MCF 10A (cell line): ENCODE data around the gene KIF24. TPM values are rescaled to one million over a fixed set of nuclear protein-coding genes. Genes with fewer than 3 reads are reported as not detected.

Source experiments
- BruUV-seq: library from RNA; stranded (reverse); fragments of 400-500 nt; replicated peaks from 2 replicates; lab custom pipeline; 2021; lab: Mats Ljungman, UMichigan
- CTCF ChIA-PET: fragments of 300-600 bp; sonication (Branson Sonifier 250); formaldehyde crosslinking; extraction: SDS; loops from one replicate; lab custom pipeline; 2021; ENCODE audit warnings: antibody characterized with exemption, inconsistent platforms; lab: Yijun Ruan, JAX
- POLR2A ChIA-PET: fragments of 300-600, 350-650 bp; sonication (Branson Sonifier 250); formaldehyde crosslinking; extraction: SDS; loops from one replicate; lab custom pipeline; 2020; ENCODE audit warnings: antibody characterized with exemption, inconsistent platforms; lab: Yijun Ruan, JAX
- DNase-seq: peaks from one replicate; pipeline ENCODE4 v3.0.0-alpha.2; 2018; ENCODE audit not compliant: unreplicated experiment
- H3K27ac Mint-ChIP-seq: one replicate; pipeline ENCODE4 v1.8.0; 2022; ENCODE audit warnings: mild to moderate bottlenecking, low read depth, mixed read lengths; ENCODE audit not compliant: unreplicated experiment
- H3K27me3 Mint-ChIP-seq: one replicate; pipeline ENCODE4 v1.8.0; 2022; ENCODE audit warnings: mixed read lengths; ENCODE audit not compliant: insufficient read depth, unreplicated experiment
- H3K36me3 Mint-ChIP-seq: one replicate; pipeline ENCODE4 v1.8.0; 2022; ENCODE audit warnings: mild to moderate bottlenecking, moderate library complexity, mixed read lengths; ENCODE audit not compliant: insufficient read depth, unreplicated experiment
- H3K4me1 Mint-ChIP-seq: one replicate; pipeline ENCODE4 v1.8.0; 2022; ENCODE audit warnings: mixed read lengths; ENCODE audit not compliant: insufficient read depth, unreplicated experiment
- H3K4me3 Mint-ChIP-seq: one replicate; pipeline ENCODE4 v1.8.0; 2022; ENCODE audit warnings: mild to moderate bottlenecking, moderate library complexity, mixed read lengths; ENCODE audit not compliant: unreplicated experiment
- H3K9me3 Mint-ChIP-seq: one replicate; pipeline ENCODE4 v1.8.0; 2022; ENCODE audit warnings: mixed read lengths; ENCODE audit not compliant: unreplicated experiment
- CTCF ChIP-seq: fragments of 200-600 bp; IDR thresholded peaks from one replicate; pipeline ENCODE4 v1.8.0; 2022; ENCODE audit warnings: antibody characterized with exemption, mild to moderate bottlenecking; ENCODE audit not compliant: unreplicated experiment
- intact Hi-C: fragments of 100-400 bp; cut with micrococcal nuclease; formaldehyde crosslinking; loops from 2 replicates; pipeline ENCODE4 v1.14.1; 2022
- total RNA-seq: library from RNA; stranded (reverse); gene quantifications from 2 replicates; pipeline ENCODE4 v1.2.3, GENCODE V29; 2022

The KIF24 gene
- total RNA-seq, 1 experiment from 2014 or later, result 3.5 TPM

GRCh38 chr9:34374905-34375552 is 46.0 kb upstream of the KIF24 start:
- peak; percentile 34 for DNase-seq
- H3K27me3 Mint-ChIP-seq, result no peaks in the 10 kb centered on the region
- ChIA-PET POLR2A (interaction anchor here (0.6 to 5.6 kb wide), 5 partner anchors 10 to 47 kb away, joined by 3 to 77 read pairs (median 5); partner anchors contain the start of gene NUDT2), CTCF (interaction anchor here (0.6 to 9.3 kb wide), 11 partner anchors 11 to 403 kb away, joined by 3 to 198 read pairs (median 3); no protein-coding TSS in a partner anchor)
- no peak for TF ChIP-seq CTCF
- no peaks in the 10 kb centered on the region for H3K36me3 Mint-ChIP-seq
- H3K4me1 Mint-ChIP-seq, result peaks cover 35% of the 10 kb centered on the region
- peak overlapping the region; percentile 68 for H3K27ac Mint-ChIP-seq
- intact Hi-C loops, result loop anchor here (5.0 kb wide), 2 partner anchors 363 to 563 kb away; no protein-coding TSS in a partner anchor
- no TSS peak for BruUV-seq
- H3K4me3 Mint-ChIP-seq, result peak overlapping the region; percentile 72
- no peaks in the 10 kb centered on the region for H3K9me3 Mint-ChIP-seq

- ChIA-PET POLR2A (interaction anchor here (1.1 to 5.6 kb wide), 3 partner anchors 9 to 44 kb away, joined by 3 to 77 read pairs (median 11); partner anchors contain the start of gene NUDT2), CTCF (interaction anchor here (0.7 to 9.3 kb wide), 3 partner anchors 40 to 121 kb away, joined by 4 to 198 read pairs (median 9); no protein-coding TSS in a partner anchor)
- H3K9me3 Mint-ChIP-seq, result no peaks in the 10 kb centered on the region
- H3K4me1 Mint-ChIP-seq, result peaks cover 31% of the 10 kb centered on the region
- no TSS peak for BruUV-seq
- H3K27ac Mint-ChIP-seq, result no peak overlapping the region
- intact Hi-C loops, result no loop called here
- no peak overlapping the region for H3K4me3 Mint-ChIP-seq
- H3K36me3 Mint-ChIP-seq, result no peaks in the 10 kb centered on the region
- DNase-seq, result no peak
- no peaks in the 10 kb centered on the region for H3K27me3 Mint-ChIP-seq
- no peak for TF ChIP-seq CTCF
Measured at GRCh38 chr9:34374339-34374738, 45.3 kb upstream of the KIF24 start.

GRCh38 chr9:34373749-34374148 is 44.7 kb upstream of the KIF24 start:
- BruUV-seq, result no TSS peak
- TF ChIP-seq CTCF, result no peak
- ChIA-PET POLR2A (interaction anchor here (0.7 to 2.2 kb wide), 2 partner anchors 13 to 43 kb away, joined by 4 to 11 read pairs; no protein-coding TSS in a partner anchor), CTCF (interaction anchor here (0.7 to 9.3 kb wide), 2 partner anchors 40 to 66 kb away, joined by 4 to 198 read pairs; no protein-coding TSS in a partner anchor)
- no peak overlapping the region for H3K4me3 Mint-ChIP-seq
- H3K36me3 Mint-ChIP-seq, result no peaks in the 10 kb centered on the region
- peaks cover 27% of the 10 kb centered on the region for H3K4me1 Mint-ChIP-seq
- H3K27me3 Mint-ChIP-seq, result no peaks in the 10 kb centered on the region
- no peak overlapping the region for H3K27ac Mint-ChIP-seq
- intact Hi-C loops, result no loop called here
- no peak for DNase-seq
- H3K9me3 Mint-ChIP-seq, result no peaks in the 10 kb centered on the region

GRCh38 chr9:34372467-34373011 is 43.5 kb upstream of the KIF24 start:
- no peak overlapping the region for H3K4me3 Mint-ChIP-seq
- intact Hi-C loops, result no loop called here
- peaks cover 27% of the 10 kb centered on the region for H3K4me1 Mint-ChIP-seq
- no peaks in the 10 kb centered on the region for H3K27me3 Mint-ChIP-seq
- no peak for TF ChIP-seq CTCF
- POLR2A ChIA-PET, result interaction anchor here (2.2 kb wide), 1 partner anchor 42 kb away, joined by 11 read pairs; no protein-coding TSS in a partner anchor
- no peaks in the 10 kb centered on the region for H3K36me3 Mint-ChIP-seq
- DNase-seq, result no peak
- no peak overlapping the region for H3K27ac Mint-ChIP-seq
- H3K9me3 Mint-ChIP-seq, result no peaks in the 10 kb centered on the region
- CTCF ChIA-PET, result interaction anchor here (1.1 to 9.3 kb wide), 2 partner anchors 38 to 128 kb away, joined by 4 to 198 read pairs; no protein-coding TSS in a partner anchor
- no TSS peak for BruUV-seq
